HG03139 (cell line): ENCODE results near the gene ARHGAP24.
"Not testable (repeated sequence)": the region's sequence is repeated elsewhere in the genome, so short reads cannot be mapped to it uniquely, and the experiment has no call there.

ENCODE experiments used
- ATAC-seq: cut with Tn5 transposase; IDR thresholded peaks from one replicate; pipeline ENCODE4 v1.9.1; 2021; ENCODE audit not compliant: unreplicated experiment

Gene ARHGAP24

GRCh38 chr4:85939595-85939994, 464.6 kb downstream of the ARHGAP24 start:
- ATAC-seq: no peak

- no peak for ATAC-seq
These were observed 465.2 kb downstream of the ARHGAP24 start for GRCh38 chr4:85940151-85940550.

- ATAC-seq: no peak
These were observed 467.2 kb downstream of the ARHGAP24 start for GRCh38 chr4:85942107-85942506.

GRCh38 chr4:85946821-85947220, 471.9 kb downstream of the ARHGAP24 start:
- ATAC-seq: no peak

- ATAC-seq: no peak
These were observed 476.1 kb downstream of the ARHGAP24 start for GRCh38 chr4:85951099-85951498.

GRCh38 chr4:85952528-85952927, 477.6 kb downstream of the ARHGAP24 start:
- no peak for ATAC-seq

- no peak for ATAC-seq
These were observed 478.2 kb downstream of the ARHGAP24 start for GRCh38 chr4:85952972-85953650.

- no peak for ATAC-seq
These were observed 478.7 kb downstream of the ARHGAP24 start for GRCh38 chr4:85953651-85954018.

- ATAC-seq: no peak
These were observed 480.8 kb downstream of the ARHGAP24 start for GRCh38 chr4:85955620-85956292.

GRCh38 chr4:85956293-85956945, 481.5 kb downstream of the ARHGAP24 start:
- no peak for ATAC-seq

GRCh38 chr4:85961887-85962286, 486.9 kb downstream of the ARHGAP24 start:
- ATAC-seq: no peak

GRCh38 chr4:85963231-85963630, 488.3 kb downstream of the ARHGAP24 start:
- ATAC-seq: no peak

GRCh38 chr4:85964298-85964697, 489.3 kb downstream of the ARHGAP24 start:
- no peak for ATAC-seq

GRCh38 chr4:85965017-85965416, 490.1 kb downstream of the ARHGAP24 start:
- not testable (repeated sequence) for ATAC-seq

- ATAC-seq: no peak
These were observed 490.6 kb downstream of the ARHGAP24 start for GRCh38 chr4:85965529-85965928.

- ATAC-seq: no peak
These were observed 491.4 kb downstream of the ARHGAP24 start for GRCh38 chr4:85966373-85966772.

- no peak for ATAC-seq
These were observed 492.9 kb downstream of the ARHGAP24 start for GRCh38 chr4:85967872-85968271.

GRCh38 chr4:85968945-85969819, 494.2 kb downstream of the ARHGAP24 start:
- ATAC-seq: peak; percentile 46

- ATAC-seq: no peak
These were observed 495.6 kb downstream of the ARHGAP24 start for GRCh38 chr4:85970535-85970934.

- peak; percentile 88 for ATAC-seq
These were observed 504.3 kb downstream of the ARHGAP24 start for GRCh38 chr4:85979276-85979675.

- ATAC-seq: no peak
These were observed 511.3 kb downstream of the ARHGAP24 start for GRCh38 chr4:85986266-85986665.
